Heart left ventricle (tissue), 13 donors: ENCODE results near the gene SLC35A2.

Source experiments
- CTCF ChIP-seq, 12 donors: fragments of 200-600 bp; sonication (generic) in 4 of 12; IDR thresholded peaks; one replicate each; pipeline versions ENCODE4 v1.5.0 to v1.8.0; 2018 to 2022; ENCODE audit warnings: antibody characterized with exemption in 12 of 12, mild to moderate bottlenecking in 5 of 12
- POLR2A ChIP-seq, 2 donors: fragments of 450-650 bp; IDR thresholded peaks; one replicate each; pipeline ENCODE4 v1.6.1; 2017; ENCODE audit warnings: antibody characterized with exemption in 2 of 2, mild to moderate bottlenecking in 2 of 2, moderate library complexity in 2 of 2
- donor health status: ischemic (EF 13 %, LVEDD 7.1; RV severe dilation, severe dysfunction).
- donor health status: DM: no; HTN: yes; CAD: no.
- donor health status: DM: no; HTN: no; CAD: no.
- donor health status: ischemic (EF 25% LVEDD 6.9; RV normal size, moderate dysfunction).
- donor health status: ischemic (EF 25% LVEDD 5.7; RV mildly dilated, moderate dysfunction).
- donor health status: ischemic (EF 35%, LVEDD 5.7; RV mildly dilated, moderate dysfunction).
- donor health status: nonischemic (EF 11% LVEDD 7.7; RV severe dilation, severe dysfunction).
- donor health status: DM: yes; HTN: yes; CAD: no.
- donor health status: PGD.
- donor health status: ischemic (EF 29% LVEDD 5.4; RV normal size, mild dysfunction).
- donor health status: nonischemic (EF 23%, LVEDD 6.1; RV moderate dilation, normal function).

- no peak for TF ChIP-seq POLR2A (IDR thresholded peaks at IDR 0.05)
- TF ChIP-seq CTCF (IDR thresholded peaks at IDR 0.05), result no peak
Measured at GRCh38 chrX:48960291-48960690, 48.8 kb upstream of the SLC35A2 start.
